Measurements from ENCODE around the gene HBZ. TPM values are rescaled to one million over a fixed set of nuclear protein-coding genes. Genes with fewer than 3 reads are reported as not detected.

Gene HBZ
- total RNA-seq, 1 experiment from 2014 or later = not detected

Other genes with a start within 250 kb of the HBZ start
- gene POLR3K, start 99.0 kb upstream of the HBZ start, total RNA-seq (2014; rRNA removed) = 4.0 and 6.7 TPM in 2 replicates
- gene SNRNP25, start 98.8 kb upstream of the HBZ start, total RNA-seq (2014; rRNA removed) = 28.1 and 31.8 TPM in 2 replicates
- gene RHBDF1, start 80.0 kb upstream of the HBZ start, total RNA-seq (2014; rRNA removed) = 91.8 and 93.7 TPM in 2 replicates
- 254 and 304 TPM in 2 replicates for gene MPG, start 74.4 kb upstream of the HBZ start, total RNA-seq (2014; rRNA removed)
- 11.5 and 21.8 TPM in 2 replicates for gene NPRL3, start 14.0 kb upstream of the HBZ start, total RNA-seq (2014; rRNA removed)
- not detected in 2 replicates for gene HBM, start 13.3 kb downstream of the HBZ start, total RNA-seq (2014; rRNA removed)
- 0.77 TPM in 1 of 2 replicates, not detected in the other for gene HBA2, start 20.2 kb downstream of the HBZ start, total RNA-seq (2014; rRNA removed)
- not detected in 2 replicates for gene HBA1, start 24.0 kb downstream of the HBZ start, total RNA-seq (2014; rRNA removed)
- 1.5 TPM in 1 of 2 replicates, not detected in the other for gene HBQ1, start 27.8 kb downstream of the HBZ start, total RNA-seq (2014; rRNA removed)
- 51.2 and 56.2 TPM in 2 replicates for gene LUC7L, start 76.8 kb downstream of the HBZ start, total RNA-seq (2014; rRNA removed)
- gene FAM234A, start 82.2 kb downstream of the HBZ start, total RNA-seq (2014; rRNA removed) = 107 and 132 TPM in 2 replicates
- 0.96 and 1.1 TPM in 2 replicates for gene RGS11, start 123.3 kb downstream of the HBZ start, total RNA-seq (2014; rRNA removed)
- not detected in 2 replicates for gene ARHGDIG, start 127.9 kb downstream of the HBZ start, total RNA-seq (2014; rRNA removed)
- 0.29 and 1.2 TPM in 2 replicates for gene PDIA2, start 130.5 kb downstream of the HBZ start, total RNA-seq (2014; rRNA removed)
- 21.6 and 22.8 TPM in 2 replicates for gene AXIN1, start 200.1 kb downstream of the HBZ start, total RNA-seq (2014; rRNA removed)
- gene MRPL28, start 217.9 kb downstream of the HBZ start, total RNA-seq (2014; rRNA removed) = 135 and 156 TPM in 2 replicates
- 72.4 and 90.2 TPM in 2 replicates for gene PGAP6, start 229.3 kb downstream of the HBZ start, total RNA-seq (2014; rRNA removed)
- 142 and 186 TPM in 2 replicates for gene NME4, start 244.6 kb downstream of the HBZ start, total RNA-seq (2014; rRNA removed)
- 18.8 and 22.6 TPM in 2 replicates for gene DECR2, start 249.2 kb downstream of the HBZ start, total RNA-seq (2014; rRNA removed)

All from LHCN-M2 (cell line).